PFSK-1 (cell line): Measurements from ENCODE around the gene RTN4IP1.

Experiments
- FOXP2 ChIP-seq: optimal IDR thresholded peaks from 2 replicates; pipeline ENCODE3; 2011; ENCODE audit warnings: borderline replicate concordance, control low read depth, inconsistent platforms; ENCODE audit not compliant: insufficient read depth; ENCODE audit errors: extremely low read length, extremely low read depth
- POLR2AphosphoS5 ChIP-seq: IDR thresholded peaks from 2 replicates; pipeline ENCODE4 v1.6.1; 2012; ENCODE audit warnings: low read depth, mild to moderate bottlenecking, control low read depth, low read length, moderate library complexity
- REST ChIP-seq, 2 experiments: IDR thresholded peaks; 2 replicates each; pipeline versions ENCODE4 v1.6.1 to v1.8.0; 2011 to 2012; ENCODE audit warnings: low read depth in 2 of 2, low read length in 2 of 2, control low read depth in 1 of 2, inconsistent platforms in 1 of 2, mild to moderate bottlenecking in 1 of 2, moderate library complexity in 1 of 2; ENCODE audit not compliant: insufficient read depth in 1 of 2
- SIN3A ChIP-seq: IDR thresholded peaks from 2 replicates; pipeline ENCODE4 v1.6.1; 2012; ENCODE audit warnings: mild to moderate bottlenecking, low read length, moderate library complexity, borderline replicate concordance; ENCODE audit not compliant: insufficient read depth
- TAF1 ChIP-seq: IDR thresholded peaks from 2 replicates; pipeline ENCODE4 v1.6.1; 2012; ENCODE audit warnings: low read length, control low read depth, borderline replicate concordance; ENCODE audit not compliant: insufficient read depth

- TF ChIP-seq POLR2AphosphoS5 (no peak), TAF1 (no peak), REST (IDR thresholded peaks at IDR 0.05; ENCODE audit: insufficient read depth in 1 of 2, low read depth in 2 of 2, low read length in 2 of 2) (no peak), SIN3A (no peak), FOXP2 (no peak)
Observed at GRCh38 chr6:106614592-106615257, 14.6 kb downstream of the RTN4IP1 start.
